Fibroblast of skin of abdomen (primary cell): ENCODE data around the gene ADAMTS6.
A peak's percentile ranks its signal among the peaks of the same experiment; 100 is the strongest.

ENCODE experiments used
- DNase-seq: peaks from one replicate; pipeline ENCODE4 v3.0.0-alpha.2; 2013

The ADAMTS6 gene

DNA sequence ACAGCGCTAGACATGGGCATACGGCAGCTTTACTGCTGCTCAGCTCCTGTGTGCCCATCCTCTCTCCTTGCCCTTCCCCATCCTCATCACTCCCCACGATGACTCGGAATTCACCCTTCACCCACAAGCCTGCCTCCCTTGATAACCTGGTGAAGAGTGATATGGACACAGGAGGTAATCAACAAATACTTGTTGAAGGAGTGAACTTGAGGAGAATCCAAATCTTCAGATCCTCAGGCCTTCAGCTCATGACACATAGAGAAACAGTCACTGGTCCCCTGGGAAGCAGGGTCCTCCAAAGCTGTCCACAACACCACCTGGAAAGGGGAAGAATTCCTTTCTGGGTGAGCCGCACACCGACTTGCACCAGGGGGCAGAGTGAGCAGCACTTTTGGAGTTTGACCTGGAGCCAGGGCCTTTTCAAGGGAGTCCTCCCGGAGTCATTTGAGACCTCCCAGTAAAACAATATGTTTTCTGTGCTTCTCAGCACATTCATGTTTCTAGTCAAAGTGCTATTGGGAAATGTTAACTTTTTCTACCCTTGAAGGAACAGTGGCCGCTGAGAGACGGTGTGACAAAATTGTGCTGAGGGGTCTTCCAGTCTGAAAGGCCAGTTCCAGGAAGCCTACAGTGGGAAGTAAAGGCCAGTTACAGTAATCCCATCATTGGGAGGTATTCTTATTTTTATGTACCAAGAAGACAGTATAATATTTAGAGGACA, 380.6 kb downstream of the ADAMTS6 start:
- peak; percentile 86 for DNase-seq
